ENCODE results near the gene DGCR6.
"Not testable (repeated sequence)": the region's sequence is repeated elsewhere in the genome, so short reads cannot be mapped to it uniquely, and the experiment has no call there.

Gene DGCR6

GRCh38 chr22:18905540-18906409 is at the start of gene DGCR6:
Gene DGCR6, plus strand, starts transcription at chr22:18906320. Its CDS starts 55 bp downstream, at chr22:18906375.
- FAIRE-seq, result no peak

- FAIRE-seq, result not testable (repeated sequence)
Observed at GRCh38 chr22:18859314-18859713, 46.8 kb upstream of the DGCR6 start.

- not testable (repeated sequence) for FAIRE-seq
Observed at GRCh38 chr22:18881260-18881659, 24.9 kb upstream of the DGCR6 start.

- FAIRE-seq, result not testable (repeated sequence)
Observed at GRCh38 chr22:18884465-18884864, 21.7 kb upstream of the DGCR6 start.

GRCh38 chr22:18888115-18888514 is 18.0 kb upstream of the DGCR6 start:
- no peak for FAIRE-seq

- FAIRE-seq, result peak; percentile 87
Observed at GRCh38 chr22:18890510-18891192, 15.5 kb upstream of the DGCR6 start.

- not testable (repeated sequence) for FAIRE-seq
Observed at GRCh38 chr22:18893775-18894174, 12.3 kb upstream of the DGCR6 start.

GRCh38 chr22:18896037-18896657 is 10.0 kb upstream of the DGCR6 start:
- FAIRE-seq, result peak; percentile 99

GRCh38 chr22:18906410-18906745 is 258 bp downstream of the DGCR6 start:
- FAIRE-seq, result not testable (repeated sequence)

- no peak for FAIRE-seq
Observed at GRCh38 chr22:18906896-18907295, 776 bp downstream of the DGCR6 start.

- no peak for FAIRE-seq
Observed at GRCh38 chr22:18909556-18909955, 3.4 kb downstream of the DGCR6 start.

GRCh38 chr22:18911535-18911934 is 5.4 kb downstream of the DGCR6 start:
- FAIRE-seq, result not testable (repeated sequence)

GRCh38 chr22:18912264-18912946 is 6.3 kb downstream of the DGCR6 start:
- FAIRE-seq, result not testable (repeated sequence)

- not testable (repeated sequence) for FAIRE-seq
Observed at GRCh38 chr22:18914558-18914957, 8.4 kb downstream of the DGCR6 start.

- FAIRE-seq, result not testable (repeated sequence)
Observed at GRCh38 chr22:18915550-18915949, 9.4 kb downstream of the DGCR6 start.

GRCh38 chr22:18917818-18918217 is 11.7 kb downstream of the DGCR6 start:
- not testable (repeated sequence) for FAIRE-seq

GRCh38 chr22:18920257-18920902 is 14.3 kb downstream of the DGCR6 start:
- not testable (repeated sequence) for FAIRE-seq

- no peak for FAIRE-seq
Observed at GRCh38 chr22:18925368-18926064, 19.4 kb downstream of the DGCR6 start.

- FAIRE-seq, result no peak
Observed at GRCh38 chr22:18927020-18927419, 20.9 kb downstream of the DGCR6 start.

- no peak for FAIRE-seq
Observed at GRCh38 chr22:18927573-18927972, 21.5 kb downstream of the DGCR6 start.

- peak; percentile 97 for FAIRE-seq
Observed at GRCh38 chr22:18929459-18929858, 23.3 kb downstream of the DGCR6 start.
